HG02623 (cell line): Measurements from ENCODE around the gene CHRM1.
A peak's percentile ranks its signal among the peaks of the same experiment; 100 is the strongest.
"Not testable (repeated sequence)": the region's sequence is repeated elsewhere in the genome, so short reads cannot be mapped to it uniquely, and the experiment has no call there.

ENCODE experiments used
- ATAC-seq: cut with Tn5 transposase; IDR thresholded peaks from one replicate; pipeline ENCODE4 v1.9.1; 2021; ENCODE audit warnings: moderate library complexity; ENCODE audit not compliant: unreplicated experiment

CHRM1 gene

DNA sequence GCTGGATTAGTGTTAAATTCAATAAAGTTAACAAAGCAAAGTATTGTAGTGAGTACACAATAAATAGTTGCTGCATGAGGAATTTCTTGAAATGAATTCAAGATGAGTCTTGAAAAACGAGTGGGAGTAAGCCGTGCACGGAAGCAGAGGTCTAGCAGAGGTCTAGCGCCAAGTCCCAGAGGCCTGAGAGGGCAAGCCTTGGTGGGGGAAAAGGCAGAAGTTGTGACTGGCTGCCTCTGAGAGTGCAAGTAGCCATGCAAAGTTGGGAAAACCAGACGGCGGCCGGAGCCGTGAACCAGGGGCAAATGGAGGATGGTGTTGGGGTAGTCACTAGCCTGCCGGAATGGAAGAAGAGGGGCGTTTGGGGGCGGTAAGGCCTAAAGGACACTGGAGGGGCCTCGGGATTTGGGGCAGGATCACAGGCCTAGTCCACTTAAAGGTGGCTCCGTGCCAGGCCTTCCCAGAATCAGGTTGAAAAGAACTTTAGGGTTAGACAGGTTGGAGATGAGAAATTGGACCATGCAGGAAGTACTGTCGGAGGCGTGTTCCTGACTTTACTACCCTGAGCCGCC lies 40.8 kb downstream of the CHRM1 start:
- ATAC-seq = peak; percentile 15

DNA sequence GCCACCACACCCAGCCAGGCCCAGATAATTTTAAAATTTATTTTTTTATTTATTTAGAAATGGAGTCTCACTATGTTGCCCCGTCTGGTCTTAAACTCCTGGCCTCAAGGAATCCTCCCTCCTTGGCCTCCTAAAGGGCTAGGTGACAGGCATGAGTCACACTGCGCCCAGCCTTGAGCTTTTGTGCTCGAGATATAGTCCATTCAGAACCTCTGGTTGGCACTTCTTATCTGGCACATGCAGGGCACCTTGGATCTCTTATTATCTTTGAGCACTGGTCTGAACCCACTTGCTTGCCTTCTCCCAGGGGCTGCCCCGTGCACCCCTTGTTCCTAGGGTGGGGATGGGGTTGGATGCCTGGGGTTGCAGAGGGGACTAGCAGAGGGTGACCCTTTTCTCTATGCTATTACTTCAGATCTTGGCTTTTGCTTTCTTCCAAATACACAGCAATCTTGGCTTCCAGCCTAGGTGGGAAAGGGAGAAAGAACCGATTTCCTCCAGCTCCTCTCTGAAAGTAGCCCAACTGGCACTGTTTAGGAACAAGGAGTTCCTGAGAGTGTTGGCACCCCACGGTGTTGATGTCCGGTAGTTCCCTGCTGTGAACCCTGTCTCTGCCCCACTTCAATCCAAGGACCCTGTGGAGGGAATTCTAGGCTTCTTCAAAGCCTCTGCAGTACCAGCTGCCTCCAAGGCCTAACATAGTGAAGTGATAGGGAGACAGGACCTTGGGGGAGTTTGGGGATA lies 41.8 kb downstream of the CHRM1 start:
- ATAC-seq = no peak

DNA sequence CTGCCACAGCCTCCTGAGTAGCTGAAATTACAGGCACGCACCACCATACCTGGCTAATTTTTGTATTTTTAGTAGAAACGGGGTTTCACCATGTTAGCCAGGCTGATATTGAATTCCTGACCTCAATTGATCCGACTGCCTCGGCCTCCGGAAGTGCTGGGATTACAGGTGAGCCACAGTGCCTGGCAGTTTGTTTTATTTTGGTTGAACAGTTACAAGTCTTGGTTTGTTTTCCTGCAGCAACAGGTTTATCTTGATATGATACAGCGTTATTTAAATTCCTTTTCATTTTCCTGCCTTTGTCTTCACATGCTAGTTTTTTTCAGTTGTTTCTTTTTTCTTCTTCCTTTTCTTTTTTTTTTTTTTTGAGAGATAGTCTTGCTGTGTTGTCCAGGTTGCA lies 44.5 kb downstream of the CHRM1 start:
- no peak for ATAC-seq

DNA sequence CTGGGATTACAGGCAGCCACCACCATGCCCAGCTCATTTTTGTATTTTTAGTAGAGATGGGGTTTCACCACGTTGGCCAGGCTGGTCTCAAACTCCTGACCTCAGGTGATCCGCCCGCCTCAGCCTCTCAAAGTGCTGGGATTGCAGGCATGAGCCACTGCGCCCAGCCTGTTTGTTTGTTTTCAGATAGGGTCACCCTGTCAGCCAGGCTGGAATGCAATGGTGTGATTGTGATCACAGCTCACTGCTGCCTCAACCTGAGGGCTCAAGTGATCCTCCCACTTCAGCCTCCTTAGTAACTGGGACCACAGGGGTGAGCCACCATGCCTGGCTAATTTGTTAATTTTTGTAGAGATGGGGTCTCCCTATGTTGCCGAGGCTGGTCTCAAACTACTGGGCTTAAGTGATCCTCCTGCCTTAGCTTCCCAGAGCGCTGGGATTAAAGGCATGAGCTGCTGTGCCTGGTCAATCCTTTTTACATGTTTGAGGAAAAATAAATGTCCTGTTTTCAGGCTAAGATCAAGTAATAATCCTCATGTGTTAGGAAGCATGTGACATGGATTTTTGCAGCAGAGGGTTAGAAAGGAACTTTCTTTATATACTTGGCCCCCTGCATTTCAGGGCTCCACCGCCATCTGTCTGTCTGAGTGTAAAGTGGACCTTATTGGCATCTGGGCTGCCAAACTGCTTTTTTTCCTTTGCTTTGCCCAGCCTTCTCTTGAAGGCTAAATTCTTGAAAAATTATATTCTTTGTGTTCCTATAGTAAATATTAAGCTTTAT lies 45.3 kb downstream of the CHRM1 start:
- no peak for ATAC-seq

DNA sequence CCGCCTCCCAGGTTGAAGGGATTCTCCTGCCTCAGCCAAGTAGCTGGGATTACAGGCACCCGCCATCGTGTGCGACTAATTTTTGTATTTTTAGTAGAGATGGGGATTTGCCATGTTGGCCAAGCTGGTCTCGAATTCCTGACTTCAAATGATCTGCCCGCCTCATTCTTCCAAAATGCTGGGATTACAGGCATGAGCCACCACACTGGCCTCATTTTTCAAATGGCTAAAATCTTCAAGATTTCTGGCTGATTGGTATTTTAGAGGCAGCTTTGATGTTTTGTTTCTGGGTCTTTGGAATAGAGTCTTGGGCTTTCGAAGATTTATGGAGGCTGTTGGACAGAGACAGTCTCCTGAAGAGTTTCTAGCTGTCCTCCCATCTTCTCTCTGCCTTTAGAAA lies 46.3 kb downstream of the CHRM1 start:
- ATAC-seq = no peak

DNA sequence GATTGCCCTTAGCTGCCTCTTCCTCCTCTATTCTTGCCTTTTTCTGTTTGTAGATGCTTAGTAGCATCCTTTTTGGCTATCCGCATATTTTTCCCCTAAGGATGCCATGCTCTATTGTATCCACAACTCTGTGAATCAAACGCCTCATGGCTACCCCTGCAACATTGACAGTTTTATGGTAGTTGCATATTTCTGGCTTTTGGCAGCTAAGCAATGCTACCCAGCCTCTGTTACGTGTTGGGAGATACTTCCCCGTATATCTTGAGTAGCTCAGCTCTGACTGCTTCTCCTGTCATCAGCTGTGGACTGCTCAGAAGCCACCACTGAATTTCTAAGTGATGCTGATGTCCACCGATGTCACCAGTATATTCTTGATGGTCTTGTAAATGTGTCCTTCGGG lies 55.5 kb downstream of the CHRM1 start:
- no peak for ATAC-seq

DNA sequence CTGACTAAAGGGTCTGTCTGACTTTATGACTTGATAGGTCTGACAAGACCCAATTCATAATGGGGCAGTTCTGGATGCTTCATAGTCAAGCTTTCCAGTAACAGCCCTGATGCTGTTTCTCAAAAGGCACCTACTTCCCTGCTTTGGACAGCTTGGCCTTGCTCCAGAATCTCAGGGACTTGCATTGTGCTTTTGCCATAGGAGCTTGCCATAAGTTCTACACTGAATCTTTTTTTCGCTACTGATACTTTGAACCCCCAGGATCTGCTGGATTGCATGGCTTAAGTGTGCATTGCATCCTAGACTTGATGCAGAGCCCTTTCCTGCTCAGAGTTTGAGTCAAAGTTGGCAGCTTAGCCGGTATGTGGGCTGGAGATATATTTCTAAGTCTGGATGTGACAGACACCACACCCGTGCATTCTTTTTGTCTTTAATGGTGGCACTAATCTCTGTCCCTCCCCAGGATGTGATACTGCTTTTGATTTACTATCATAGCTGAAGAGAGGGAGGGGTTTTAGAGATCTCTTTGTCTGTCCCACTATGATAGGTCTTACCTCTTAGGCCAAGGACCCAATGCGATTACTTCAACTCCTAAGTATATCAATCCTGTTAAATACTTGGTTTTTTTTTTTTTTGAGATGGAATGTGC lies 57.4 kb downstream of the CHRM1 start:
- no peak for ATAC-seq

DNA sequence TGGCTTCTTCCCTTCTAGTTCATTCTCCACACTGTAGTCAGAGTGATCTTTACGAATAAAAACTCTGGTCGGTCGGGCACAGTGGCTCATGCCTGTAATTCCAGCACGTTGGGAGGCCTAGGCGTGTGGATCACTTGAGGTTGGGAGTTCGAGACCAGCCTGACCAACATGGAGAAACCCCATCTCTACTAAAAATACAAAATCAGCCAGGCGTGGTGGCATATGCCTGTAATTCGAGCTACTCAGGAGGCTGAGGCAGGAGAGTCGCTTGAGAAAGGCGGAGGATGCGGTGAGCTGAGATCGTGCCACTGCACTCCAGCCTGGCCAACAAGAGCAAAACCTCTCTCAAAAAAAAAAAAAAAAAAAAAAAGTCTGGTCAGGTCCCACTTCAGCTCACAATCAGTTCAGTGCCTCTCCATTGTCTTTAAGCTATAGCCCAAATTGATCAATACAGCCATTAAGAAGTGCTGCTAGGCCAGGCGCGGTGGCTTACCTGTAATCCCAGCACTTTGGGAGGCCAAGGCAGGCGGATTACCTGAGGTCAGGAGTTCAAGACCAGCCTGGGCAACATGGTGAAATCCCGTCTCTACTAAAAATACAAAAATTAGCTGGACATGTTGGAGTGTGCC lies 59.5 kb downstream of the CHRM1 start:
- not testable (repeated sequence) for ATAC-seq

DNA sequence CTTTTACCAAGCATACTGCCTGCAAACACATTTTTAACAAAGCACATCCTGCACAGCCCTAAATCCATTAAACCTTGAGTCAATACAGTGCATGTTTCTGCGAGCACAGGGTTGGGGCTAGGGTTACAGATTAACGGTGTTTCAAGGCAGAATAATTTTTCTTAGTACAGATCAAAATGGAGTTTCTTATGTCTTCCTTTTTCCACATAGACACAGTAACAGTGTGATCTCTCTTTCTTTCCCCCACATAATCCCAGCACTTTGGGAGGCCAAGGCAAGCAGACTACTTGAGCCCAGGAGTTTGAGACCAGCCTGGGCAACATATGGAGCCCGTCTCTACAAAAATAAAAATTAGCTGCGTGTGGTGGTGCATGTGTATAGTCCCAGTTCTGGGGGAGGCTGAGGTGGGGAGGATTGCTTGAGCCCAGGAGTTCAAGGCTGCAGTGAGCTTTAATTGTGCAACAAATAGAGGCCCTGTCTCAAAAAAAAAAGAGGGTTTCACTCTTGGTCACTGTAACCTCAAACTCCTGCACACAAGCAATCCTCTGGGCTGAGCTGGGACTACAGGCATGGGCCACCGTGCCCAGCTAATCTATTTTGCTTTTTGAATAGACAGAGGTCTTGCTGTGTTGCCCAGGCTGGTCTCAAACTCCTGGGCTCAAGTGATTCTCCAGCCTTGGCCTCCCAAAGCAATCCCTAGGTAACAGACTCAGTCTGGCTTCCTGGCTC lies 60.2 kb downstream of the CHRM1 start:
- no peak for ATAC-seq

DNA sequence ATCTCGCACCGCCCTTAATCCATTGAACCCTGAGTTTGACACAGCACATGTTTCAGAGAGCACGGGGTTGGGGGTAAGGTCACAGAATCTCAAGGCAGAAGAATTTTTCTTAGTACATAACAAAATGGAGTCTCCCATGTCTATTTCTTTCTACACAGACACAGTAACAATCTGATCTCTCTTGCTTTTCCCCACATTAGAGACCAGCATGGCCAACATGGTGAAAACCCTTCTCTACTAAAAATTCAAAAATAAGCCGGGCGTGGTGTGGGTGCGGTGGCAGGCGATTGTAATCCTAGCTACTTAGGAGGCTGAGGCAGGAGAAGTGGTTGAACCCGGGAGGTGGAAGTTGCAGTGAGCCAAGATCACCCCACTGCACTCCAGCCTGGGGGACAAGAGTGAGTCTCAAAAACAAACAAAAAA lies 61.9 kb downstream of the CHRM1 start:
- ATAC-seq = not testable (repeated sequence)
